Measurements from ENCODE around the gene ZNF136. TPM values are rescaled to one million over a fixed set of nuclear protein-coding genes. Genes with fewer than 3 reads are reported as not detected.

ZNF136 gene
- total RNA-seq, 1 experiment from 2014 or later: 4.3 TPM

GRCh38 chr19:12229990-12230389, 67.1 kb downstream of the ZNF136 start:
- Mint-ChIP-seq H3K27ac (ENCODE audit: unreplicated experiment) (no peak overlapping the region), H3K27me3 (ENCODE audit: unreplicated experiment) (no peaks in the 10 kb centered on the region), H3K4me3 (ENCODE audit: low read depth, unreplicated experiment) (no peak overlapping the region), H3K4me1 (ENCODE audit: low read depth, unreplicated experiment) (no peaks in the 10 kb centered on the region), H3K9me3 (ENCODE audit: low read depth, unreplicated experiment) (peaks cover 24% of the 10 kb centered on the region), H3K36me3 (ENCODE audit: insufficient read depth, unreplicated experiment) (no peaks in the 10 kb centered on the region)
- CTCF ChIA-PET: no interaction called here
- BruUV-seq (replicated peaks): no TSS peak
- TF ChIP-seq, protein P1, sequence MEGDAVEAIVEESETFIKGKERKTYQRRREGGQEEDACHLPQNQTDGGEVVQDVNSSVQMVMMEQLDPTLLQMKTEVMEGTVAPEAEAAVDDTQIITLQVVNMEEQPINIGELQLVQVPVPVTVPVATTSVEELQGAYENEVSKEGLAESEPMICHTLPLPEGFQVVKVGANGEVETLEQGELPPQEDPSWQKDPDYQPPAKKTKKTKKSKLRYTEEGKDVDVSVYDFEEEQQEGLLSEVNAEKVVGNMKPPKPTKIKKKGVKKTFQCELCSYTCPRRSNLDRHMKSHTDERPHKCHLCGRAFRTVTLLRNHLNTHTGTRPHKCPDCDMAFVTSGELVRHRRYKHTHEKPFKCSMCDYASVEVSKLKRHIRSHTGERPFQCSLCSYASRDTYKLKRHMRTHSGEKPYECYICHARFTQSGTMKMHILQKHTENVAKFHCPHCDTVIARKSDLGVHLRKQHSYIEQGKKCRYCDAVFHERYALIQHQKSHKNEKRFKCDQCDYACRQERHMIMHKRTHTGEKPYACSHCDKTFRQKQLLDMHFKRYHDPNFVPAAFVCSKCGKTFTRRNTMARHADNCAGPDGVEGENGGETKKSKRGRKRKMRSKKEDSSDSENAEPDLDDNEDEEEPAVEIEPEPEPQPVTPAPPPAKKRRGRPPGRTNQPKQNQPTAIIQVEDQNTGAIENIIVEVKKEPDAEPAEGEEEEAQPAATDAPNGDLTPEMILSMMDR (IDR thresholded peaks at IDR 0.05; ENCODE audit: unreplicated experiment): no peak
- intact Hi-C loops (cut with micrococcal nuclease; ENCODE audit: unreplicated experiment): no loop called here
- no peak for DNase-seq

DNA sequence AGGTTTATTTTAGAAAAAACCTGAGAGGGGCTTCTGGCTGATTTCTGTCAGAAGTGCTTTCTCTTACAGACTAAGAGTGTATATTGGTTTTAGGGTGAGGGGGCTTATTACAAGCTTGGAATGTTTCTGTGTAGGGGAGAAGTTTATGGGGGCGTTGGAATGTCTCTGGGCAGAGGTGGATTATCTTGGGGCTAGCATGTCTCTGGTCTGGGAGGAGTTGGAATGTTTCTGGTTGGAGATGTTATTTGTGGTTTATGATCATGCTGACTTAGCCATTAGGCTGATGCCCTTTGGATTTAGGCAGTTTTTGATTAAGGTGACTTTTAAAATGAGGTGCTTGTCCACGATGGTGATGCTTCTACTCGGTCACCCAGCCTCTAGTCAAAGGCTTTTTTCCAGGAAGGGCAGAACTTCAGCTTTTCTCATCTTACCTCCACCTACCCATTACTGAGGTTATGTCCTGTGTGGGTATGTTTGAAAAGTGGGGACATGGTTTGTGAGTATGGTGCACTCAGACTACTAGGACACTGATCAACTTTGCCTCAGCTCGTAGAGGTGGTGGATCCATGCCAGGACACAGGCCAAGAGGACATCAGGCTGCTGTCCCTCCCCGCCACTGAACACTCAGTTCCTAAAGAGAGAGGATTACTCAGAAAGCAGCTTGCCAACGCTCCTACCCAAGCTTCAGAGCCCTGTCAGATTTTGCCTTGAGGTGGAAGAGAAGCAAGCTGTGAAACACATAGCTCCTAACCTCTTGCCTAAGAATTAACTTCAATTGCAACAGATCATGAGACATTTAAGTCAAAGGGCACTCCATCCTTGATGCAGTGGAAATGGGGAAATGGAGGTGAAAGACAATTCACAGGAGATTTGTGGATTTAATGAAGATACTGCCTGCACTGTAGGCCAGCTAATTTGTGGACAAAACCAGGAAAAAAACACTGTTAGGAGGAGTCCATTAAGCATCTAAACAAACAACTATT, 68.1 kb downstream of the ZNF136 start:
- Mint-ChIP-seq H3K27ac (ENCODE audit: unreplicated experiment) (no peak overlapping the region), H3K36me3 (ENCODE audit: insufficient read depth, unreplicated experiment) (no peaks in the 10 kb centered on the region)
- intact Hi-C loops (cut with micrococcal nuclease; ENCODE audit: unreplicated experiment): no loop called here

DNA sequence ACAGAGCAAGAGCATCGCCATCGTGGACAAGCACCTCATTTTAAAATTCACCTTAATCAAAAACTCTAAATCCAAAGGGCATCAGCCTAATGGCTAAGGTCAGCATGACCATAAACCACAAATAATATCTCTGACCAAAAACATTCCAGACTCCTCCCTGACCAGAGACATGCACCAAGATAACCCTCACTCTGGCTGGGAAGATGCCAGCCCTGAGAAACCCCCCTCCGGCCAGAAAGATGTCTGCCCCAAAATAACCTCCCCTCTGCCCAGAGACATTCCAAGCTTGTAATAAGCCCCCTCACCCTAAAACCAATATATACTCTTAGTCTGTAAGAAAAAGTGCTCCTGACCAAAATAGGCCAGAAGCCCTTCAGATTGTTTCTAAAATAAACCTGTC, 70.1 kb downstream of the ZNF136 start:
- Mint-ChIP-seq H3K9me3 (ENCODE audit: low read depth, unreplicated experiment) (peaks cover 28% of the 10 kb centered on the region), H3K27ac (ENCODE audit: unreplicated experiment) (no peak overlapping the region), H3K4me1 (ENCODE audit: low read depth, unreplicated experiment) (no peaks in the 10 kb centered on the region), H3K27me3 (ENCODE audit: unreplicated experiment) (no peaks in the 10 kb centered on the region), H3K36me3 (ENCODE audit: insufficient read depth, unreplicated experiment) (no peaks in the 10 kb centered on the region), H3K4me3 (ENCODE audit: low read depth, unreplicated experiment) (no peak overlapping the region)
- intact Hi-C loops (cut with micrococcal nuclease; ENCODE audit: unreplicated experiment): no loop called here
- TF ChIP-seq, protein P1 (IDR thresholded peaks at IDR 0.05; ENCODE audit: unreplicated experiment): no peak
- no peak for DNase-seq
- CTCF ChIA-PET: no interaction called here
- BruUV-seq (replicated peaks): no TSS peak

More for the DNA sequence above, 68.1 kb downstream of the ZNF136 start:
- Mint-ChIP-seq H3K27me3 (ENCODE audit: unreplicated experiment) (no peaks in the 10 kb centered on the region), H3K4me1 (ENCODE audit: low read depth, unreplicated experiment) (no peaks in the 10 kb centered on the region), H3K4me3 (ENCODE audit: low read depth, unreplicated experiment) (no peak overlapping the region), H3K9me3 (ENCODE audit: low read depth, unreplicated experiment) (peaks cover 26% of the 10 kb centered on the region)
- TF ChIP-seq, protein P1 (IDR thresholded peaks at IDR 0.05; ENCODE audit: unreplicated experiment): no peak
- no TSS peak for BruUV-seq (replicated peaks)
- CTCF ChIA-PET: no interaction called here
- no peak for DNase-seq

- H3K27ac Mint-ChIP-seq (ENCODE audit: unreplicated experiment): no peak overlapping the region
- peaks cover 15% of the 10 kb centered on the region for H3K9me3 Mint-ChIP-seq (ENCODE audit: low read depth, unreplicated experiment)
- no peaks in the 10 kb centered on the region for H3K4me1 Mint-ChIP-seq (ENCODE audit: low read depth, unreplicated experiment)
- CTCF ChIA-PET: no interaction called here
- TF ChIP-seq, protein P1 (IDR thresholded peaks at IDR 0.05; ENCODE audit: unreplicated experiment): no peak
- no peak overlapping the region for H3K4me3 Mint-ChIP-seq (ENCODE audit: low read depth, unreplicated experiment)
- no peaks in the 10 kb centered on the region for H3K27me3 Mint-ChIP-seq (ENCODE audit: unreplicated experiment)
- no peak for DNase-seq
- H3K36me3 Mint-ChIP-seq (ENCODE audit: insufficient read depth, unreplicated experiment): no peaks in the 10 kb centered on the region
- intact Hi-C loops (cut with micrococcal nuclease; ENCODE audit: unreplicated experiment): no loop called here
- BruUV-seq (replicated peaks): no TSS peak
Observed at GRCh38 chr19:12237143-12237839, 74.4 kb downstream of the ZNF136 start.

Other genes starting within 250 kb of the ZNF136 start
- 11.4 and 11.7 TPM in 2 replicates for gene ZNF700, start 238.0 kb upstream of the ZNF136 start, total RNA-seq (2022)
- gene ZNF763, start 198.1 kb upstream of the ZNF136 start, total RNA-seq (2022): 1.7 and 2.0 TPM in 2 replicates
- 3.0 and 3.7 TPM in 2 replicates for gene ZNF433, start 127.4 kb upstream of the ZNF136 start, total RNA-seq (2022)
- gene ZNF878, start 110.1 kb upstream of the ZNF136 start, total RNA-seq (2022): 0.49 and 0.66 TPM in 2 replicates
- gene ZNF844, start 98.4 kb upstream of the ZNF136 start, total RNA-seq (2022): not detected in 2 replicates
- gene ZNF20, start 22.7 kb upstream of the ZNF136 start, total RNA-seq (2022): 2.0 and 4.5 TPM in 2 replicates
- not detected in 2 replicates for gene ZNF625, start 6.4 kb upstream of the ZNF136 start, total RNA-seq (2022)
- 5.7 and 6.8 TPM in 2 replicates for gene ZNF44, start 131.8 kb downstream of the ZNF136 start, total RNA-seq (2022)
- gene ZNF563, start 170.5 kb downstream of the ZNF136 start, total RNA-seq (2022): 0.81 and 1.3 TPM in 2 replicates
- 1.3 and 1.4 TPM in 2 replicates for gene ZNF442, start 202.6 kb downstream of the ZNF136 start, total RNA-seq (2022)
- 5.1 and 7.4 TPM in 2 replicates for gene ZNF799, start 238.2 kb downstream of the ZNF136 start, total RNA-seq (2022)

Data from Calu3 (cell line).